ENCODE measurements around the gene ERC1. TPM values are rescaled to one million over a fixed set of nuclear protein-coding genes. Genes with fewer than 3 reads are reported as not detected.
A peak's percentile ranks its signal among the peaks of the same experiment; 100 is the strongest.

The ERC1 gene
- total and polyA plus RNA-seq, 2 of the 4 experiments (the other 2 are of a cell fraction) = 11.6 to 25.6 TPM

DNA sequence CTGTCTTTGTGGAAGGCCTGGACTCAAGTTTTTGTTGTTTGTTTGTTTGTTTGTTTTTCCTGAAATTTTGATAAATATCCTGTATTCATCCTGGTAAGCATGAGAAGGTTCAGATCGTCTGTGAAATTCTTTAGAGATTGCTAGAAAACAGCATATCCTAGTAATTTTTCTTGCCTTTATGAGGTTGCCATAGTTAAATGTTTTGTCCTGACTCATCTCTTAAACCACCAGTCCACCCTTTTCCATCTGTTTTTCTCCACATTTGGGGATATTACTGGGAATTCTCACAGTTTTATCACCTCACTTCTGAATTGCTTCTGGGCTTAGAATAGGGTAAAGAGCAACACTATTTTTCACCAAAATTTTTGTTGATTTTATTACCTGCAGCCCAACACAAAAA lies 355.1 kb downstream of the ERC1 start:
- no peak overlapping the region for H3K9ac ChIP-seq (ENCODE audit: low read depth, low read length)
- WGBS, 2 experiments (ENCODE audit: extremely low coverage in 2 of 2, insufficient read length in 1 of 2) = no CpG with 5 or more reads among the region's 1 CpG
- no TSS peak for BruUV-seq (replicated peaks)
- H3K56ac ChIP-seq (ENCODE audit: extremely low read depth, insufficient read depth, low read length) = no peak overlapping the region
- H3K4ac ChIP-seq (ENCODE audit: low read depth, low read length) = no peak overlapping the region
- no peak overlapping the region for H2AK5ac ChIP-seq (ENCODE audit: low read depth, low read length)
- ChIA-PET CTCF (interaction anchor here (0.6 to 1.4 kb wide), 2 partner anchors 9 to 38 kb away, joined by 3 read pairs; no protein-coding TSS in a partner anchor), POLR2A (ENCODE audit: unreplicated experiment) (no interaction called here)
- H3K36me3 ChIP-seq (ENCODE audit: control insufficient read depth, insufficient read depth, low read length) = no peaks in the 10 kb centered on the region
- no peak overlapping the region for H3K23ac ChIP-seq (ENCODE audit: low read depth, low read length)
- H4K91ac ChIP-seq (ENCODE audit: insufficient read depth, low read depth, low read length) = no peak overlapping the region
- ATAC-seq (ENCODE audit: low read depth) (no peak), DNase-seq (peak; percentile 62)
- in situ Hi-C loops (cut with MboI; ENCODE audit: low sequenced_read_pairs) = no loop called here
- H3K9me3 ChIP-seq (ENCODE audit: control insufficient read depth, insufficient read depth, low read length) = no peaks in the 10 kb centered on the region
- no peak overlapping the region for H2AK9ac ChIP-seq (replicated peaks; ENCODE audit: low read depth, low read length, poor library complexity)
- no peak overlapping the region for H3K4me2 ChIP-seq (ENCODE audit: low read depth, low read length)
- peaks cover 18% of the 10 kb centered on the region for H3K4me1 ChIP-seq (ENCODE audit: control insufficient read depth, insufficient read depth, low read length)
- H4K20me1 ChIP-seq (ENCODE audit: insufficient read depth, low read length) = no peaks in the 10 kb centered on the region
- intact Hi-C loops (cut with micrococcal nuclease) = no loop called here
- no peak overlapping the region for H2BK20ac ChIP-seq (ENCODE audit: low read depth, low read length)
- no peak overlapping the region; the same call in 1 of the 2 replicates for H4K5ac ChIP-seq (ENCODE audit: low read depth, low read length)
- peak overlapping the region; percentile 7 for H2BK5ac ChIP-seq (ENCODE audit: low read depth, low read length, poor library complexity, severe bottlenecking)
- H2AFZ ChIP-seq (replicated peaks; ENCODE audit: low read length, poor library complexity) = no peak overlapping the region
- no peak overlapping the region for H2BK15ac ChIP-seq (ENCODE audit: low read depth, low read length)
- TF ChIP-seq RFX5 (IDR thresholded peaks at IDR 0.05; ENCODE audit: low read depth, low read length) = no peak
- TF ChIP-seq CHD1 (IDR thresholded peaks at IDR 0.05; ENCODE audit: low read depth, low read length) = no peak
- no peak for TF ChIP-seq NFE2L2 (IDR thresholded peaks at IDR 0.05; ENCODE audit: low read depth, low read length)
- no peak for TF ChIP-seq SMC3 (IDR thresholded peaks at IDR 0.05; ENCODE audit: low read depth, low read length)
- no peak for TF ChIP-seq BHLHE40 (IDR thresholded peaks at IDR 0.05; ENCODE audit: low read depth, low read length)
- no peak for TF ChIP-seq CEBPB (IDR thresholded peaks at IDR 0.05; ENCODE audit: low read depth, low read length)
- no peak overlapping the region for H4K8ac ChIP-seq (ENCODE audit: low read depth in 2 of 2, low read length in 2 of 2)
- H3K27ac ChIP-seq (ENCODE audit: insufficient read depth, low read length) = no peak overlapping the region
- peaks cover 5 to 18% of the 10 kb centered on the region in 2 experiments; a peak in 3 of 4 replicates for H3K79me1 ChIP-seq (ENCODE audit: low read depth in 1 of 2, low read length in 2 of 2)
- dilution Hi-C loops (cut with HindIII; ENCODE audit: low sequenced_read_pairs, unreplicated experiment) = no loop called here
- peaks cover 4% of the 10 kb centered on the region for H3K9me1 ChIP-seq (ENCODE audit: insufficient read depth, low read length)
- H3K14ac ChIP-seq (replicated peaks; ENCODE audit: low read depth, low read length) = peak overlapping the region; percentile 8; the same call in 1 of the 2 replicates
- H3K27me3 ChIP-seq (ENCODE audit: control insufficient read depth, insufficient read depth, low read length) = no peaks in the 10 kb centered on the region
- no peak overlapping the region; the same call in 1 of the 2 replicates for H3K18ac ChIP-seq (ENCODE audit: low read depth, low read length)
- H3K4me3 ChIP-seq (ENCODE audit: insufficient read depth, low read depth, low read length) = no peak overlapping the region
- H2BK120ac ChIP-seq (ENCODE audit: low read depth, low read length) = no peak overlapping the region
